GM12891 (cell line): ENCODE measurements around the gene NUDT16L1.
"Not testable (repeated sequence)": the region's sequence is repeated elsewhere in the genome, so short reads cannot be mapped to it uniquely, and the experiment has no call there.

ENCODE experiments used
- DNase-seq: peaks from one replicate; pipeline ENCODE4 v3.0.0; 2011; ENCODE audit warnings: low spot score; ENCODE audit not compliant: insufficient read length
- FAIRE-seq: peaks from 2 replicates; lab custom pipeline; 2011; peaks lifted over from hg19 to GRCh38; lab: Jason Lieb, UNC
- PAX5 ChIP-seq: IDR thresholded peaks from 2 replicates; pipeline ENCODE4 v1.6.1; 2011; ENCODE audit warnings: low read length, moderate library complexity, mild to moderate bottlenecking; ENCODE audit not compliant: insufficient read depth, severe bottlenecking
- POLR2A ChIP-seq: IDR thresholded peaks from 2 replicates; pipeline ENCODE4 v1.6.1; 2011; ENCODE audit warnings: low read depth, low read length, control low read depth
- POLR2AphosphoS5 ChIP-seq: IDR thresholded peaks from 2 replicates; pipeline ENCODE4 v1.6.1; 2011; ENCODE audit warnings: low read depth, low read length, control low read depth
- POU2F2 ChIP-seq: IDR thresholded peaks from 2 replicates; pipeline ENCODE4 v1.6.1; 2011; ENCODE audit warnings: low read depth, mild to moderate bottlenecking, control low read depth, low read length, moderate library complexity
- SPI1 ChIP-seq: IDR thresholded peaks from 2 replicates; pipeline ENCODE4 v1.6.1; 2011; ENCODE audit warnings: low read depth, low read length, control low read depth
- TAF1 ChIP-seq: IDR thresholded peaks from 2 replicates; pipeline ENCODE4 v1.6.1; 2011; ENCODE audit warnings: low read depth, low read length, control low read depth

NUDT16L1 gene

DNA sequence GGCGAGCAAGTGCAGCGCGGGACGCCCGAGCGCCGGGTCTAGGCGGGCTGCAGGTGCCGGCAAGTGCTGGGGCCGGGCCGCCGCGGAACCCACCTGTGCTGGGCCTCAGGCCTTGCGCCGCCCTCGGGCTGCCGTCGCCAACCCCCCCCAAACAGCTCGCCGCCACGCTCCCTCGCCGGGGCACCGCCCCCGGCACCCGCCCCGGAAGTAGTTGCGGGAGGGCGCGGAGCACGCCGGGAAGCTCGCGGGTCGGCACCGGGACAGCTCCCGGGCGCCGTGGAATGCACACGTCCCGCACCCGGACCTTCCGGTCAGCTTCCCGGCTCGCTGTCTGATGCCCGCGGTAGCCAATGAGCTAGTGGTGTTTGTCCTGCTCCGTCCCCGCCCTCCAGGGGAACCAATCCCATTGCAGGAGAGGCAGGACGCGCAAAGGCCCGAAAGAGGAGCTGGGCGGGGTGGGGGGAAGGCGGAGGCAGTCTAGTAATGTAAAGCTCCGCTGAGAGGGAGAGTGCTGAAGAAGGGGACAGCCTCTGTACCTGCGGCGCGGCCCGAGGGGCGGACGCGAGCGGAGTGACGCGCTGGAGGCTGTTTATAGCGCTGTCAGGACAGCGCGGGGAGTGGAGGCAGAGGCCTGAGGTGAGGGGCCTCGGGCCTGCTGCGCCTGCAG, 40.8 kb downstream of the NUDT16L1 start, which contains the start of the genes ANKS3 and DNAAF8:
Gene ANKS3, minus strand, starts transcription at position 209 of the 667 bp plus-strand sequence. CDS start 4,122 bp downstream, outside the sequence.
Gene DNAAF8, plus strand, starts transcription at position 475 of the 667 bp plus-strand sequence. CDS start 1,978 bp downstream, outside the sequence.
- TF ChIP-seq PAX5 (no peak), POLR2A (0 out of 2 replicates have a peak, but pooled peaks have one; percentile 23)
- peak; percentile 95 for FAIRE-seq
- peak; percentile 83 for DNase-seq

- DNase-seq = peak; percentile 94
- peak; percentile 75 for FAIRE-seq
- TF ChIP-seq SPI1 (0 out of 2 replicates have a peak, but pooled peaks have one; percentile 14), POU2F2 (no peak; the same call in 1 of the 2 replicates), PAX5 (no peak), POLR2AphosphoS5 (peak; percentile 61; the same call in 1 of the 2 replicates), POLR2A (peak; percentile 60), TAF1 (0 out of 2 replicates have a peak, but pooled peaks have one; percentile 24)
These were observed 41.6 kb downstream of the NUDT16L1 start for GRCh38 chr16:4734730-4735535.

DNA sequence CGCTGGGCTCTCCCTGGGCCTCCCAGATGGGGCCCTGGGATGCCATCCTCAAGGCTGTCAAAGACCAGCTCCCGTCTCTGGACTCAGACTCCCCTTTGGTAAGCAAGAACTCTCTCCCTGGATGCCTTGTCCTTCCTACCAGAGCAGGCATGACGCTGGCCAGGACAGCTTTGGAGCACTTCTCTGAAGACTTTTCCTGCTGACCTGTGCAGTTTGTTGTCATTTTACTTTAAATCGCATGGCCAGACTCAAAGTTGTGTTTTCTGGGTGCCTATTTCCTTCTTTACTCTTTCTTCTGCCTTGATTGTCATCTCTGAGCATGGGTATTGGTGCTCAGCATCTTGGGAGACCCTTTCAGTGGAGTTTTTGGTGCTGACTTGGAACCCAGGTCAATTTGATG, 43.2 kb downstream of the NUDT16L1 start:
- DNase-seq = no peak
- no peak for FAIRE-seq
- TF ChIP-seq POLR2A = no peak

DNA sequence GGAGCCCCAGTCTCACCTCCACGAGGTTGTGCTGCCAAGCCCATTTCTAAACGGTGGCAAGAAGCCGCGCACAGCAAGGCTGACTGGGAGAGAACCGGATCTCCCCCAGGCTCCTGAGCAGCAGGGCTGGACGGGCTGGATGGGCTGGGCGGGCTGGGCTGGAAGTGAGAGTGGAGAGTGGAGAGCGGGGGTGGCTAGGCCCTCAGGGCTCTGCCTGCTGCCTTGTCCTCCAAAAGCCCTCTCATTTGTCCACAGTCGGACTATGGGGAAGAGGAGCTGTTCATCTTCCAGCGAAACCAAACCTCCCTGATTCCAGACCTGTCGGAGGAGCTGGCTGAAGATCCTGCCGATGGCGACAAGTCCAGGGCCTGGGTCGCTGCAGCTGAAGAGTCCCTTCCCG, 44.2 kb downstream of the NUDT16L1 start:
- FAIRE-seq (no peak), DNase-seq (no peak)
- TF ChIP-seq POLR2AphosphoS5 (no peak), POU2F2 (no peak), PAX5 (no peak), TAF1 (no peak), SPI1 (no peak), POLR2A (no peak)

DNA sequence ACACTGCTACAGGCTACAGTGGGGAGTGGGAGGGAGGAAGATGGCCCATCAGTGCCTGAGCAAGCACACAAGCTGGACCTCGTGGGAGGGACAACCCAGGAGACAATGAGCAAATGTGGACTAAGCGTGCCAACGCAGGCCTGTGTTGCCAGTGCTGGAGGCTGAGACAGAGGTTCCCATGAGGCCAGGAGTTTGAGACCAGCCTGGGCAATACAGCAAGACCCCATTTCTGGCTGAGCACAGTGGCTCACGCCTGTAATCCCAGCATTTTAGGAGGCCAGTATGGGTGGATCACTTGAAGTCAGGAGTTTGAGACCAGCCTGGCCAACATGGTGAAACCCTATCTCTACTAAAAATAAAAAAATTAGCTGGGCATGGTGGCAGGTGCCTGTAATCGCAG, 45.0 kb downstream of the NUDT16L1 start:
- not testable (repeated sequence) for FAIRE-seq, DNase-seq

GRCh38 chr16:4743226-4743878, 50.0 kb downstream of the NUDT16L1 start:
- DNase-seq (no peak), FAIRE-seq (peak; percentile 20)
- TF ChIP-seq TAF1 = no peak

DNA sequence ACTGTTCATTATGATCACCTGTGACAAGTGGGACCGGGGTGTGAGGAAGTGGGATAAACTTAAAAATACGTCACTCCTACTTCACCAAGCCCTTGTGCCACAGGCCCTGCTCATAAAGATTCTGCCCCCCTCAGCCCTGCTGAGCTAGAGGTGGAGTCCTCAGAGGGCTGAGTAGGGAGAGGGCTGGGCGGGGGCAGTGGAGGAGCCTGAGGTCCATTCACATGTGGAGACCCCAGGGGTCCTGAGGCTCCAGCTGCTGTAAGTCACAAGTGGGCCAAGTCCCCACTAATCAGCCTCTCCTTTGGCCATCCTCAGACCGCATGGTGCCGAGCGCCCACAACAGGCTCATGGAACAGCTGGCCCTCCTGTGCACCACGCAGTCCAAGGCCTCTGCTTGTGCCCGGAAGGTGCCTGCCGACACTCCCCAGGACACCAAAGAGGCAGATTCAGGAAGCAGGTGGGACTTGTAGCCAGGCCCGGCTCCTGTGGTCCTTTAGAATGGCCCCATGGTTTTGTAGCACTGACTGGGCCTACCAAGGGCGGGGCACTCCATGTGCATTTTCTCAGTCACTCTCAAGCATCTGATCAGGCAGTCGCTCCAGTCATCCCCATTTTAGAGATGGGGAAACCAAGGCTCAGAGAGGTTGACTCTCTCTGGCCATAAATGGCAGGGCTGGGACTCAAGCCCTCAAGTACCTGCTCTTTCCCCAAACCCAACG, 51.4 kb downstream of the NUDT16L1 start:
- DNase-seq (no peak), FAIRE-seq (no peak)
- no peak for TF ChIP-seq POLR2AphosphoS5
- TF ChIP-seq TAF1 = no peak
- TF ChIP-seq POLR2A = no peak
- TF ChIP-seq SPI1 = peak; percentile 49; the same call in 1 of the 2 replicates

GRCh38 chr16:4745274-4745569, 51.9 kb downstream of the NUDT16L1 start:
- DNase-seq (no peak), FAIRE-seq (no peak)
- TF ChIP-seq POLR2AphosphoS5 = no peak
- TF ChIP-seq POU2F2 = no peak
- TF ChIP-seq PAX5 = no peak
- no peak for TF ChIP-seq SPI1
- TF ChIP-seq POLR2A = no peak
- TF ChIP-seq TAF1 = no peak
